Kidney epithelial cell (primary cell): Measurements from ENCODE around the gene CWH43. TPM values are rescaled to one million over a fixed set of nuclear protein-coding genes. Genes with fewer than 3 reads are reported as not detected.
A peak's percentile ranks its signal among the peaks of the same experiment; 100 is the strongest.

Source experiments
- DNase-seq: peaks from one replicate; pipeline ENCODE4 v3.0.0-alpha.2; 2010; ENCODE audit warnings: low read depth
- H3K27me3 ChIP-seq: 2 replicates; pipeline ENCODE4 v1.6.0; 2011; ENCODE audit warnings: low read length; ENCODE audit not compliant: control insufficient read depth, insufficient read depth
- H3K36me3 ChIP-seq: 2 replicates; pipeline ENCODE4 v1.5.1; 2011; ENCODE audit warnings: low read length; ENCODE audit not compliant: control insufficient read depth, insufficient read depth
- H3K4me3 ChIP-seq: 2 replicates; pipeline ENCODE4 v1.5.1; 2011; ENCODE audit warnings: low read depth, mild to moderate bottlenecking, control low read depth, low read length
- total RNA-seq: library from RNA; depleted of rRNA; stranded (reverse); fragments of >200 nt; gene quantifications from 2 replicates; pipeline ENCODE4 v1.2.3, GENCODE V29; 2015
- TF ChIP-seq, protein P1 (sequence below): IDR thresholded peaks from 2 replicates; pipeline ENCODE4 v1.5.1; 2011; ENCODE audit warnings: mild to moderate bottlenecking, moderate library complexity, low read length, control low read depth, inconsistent platforms; ENCODE audit not compliant: insufficient read depth, poor library complexity, severe bottlenecking

The CWH43 gene
- total RNA-seq, 1 donor from 2014 or later = 1.3 TPM

DNA sequence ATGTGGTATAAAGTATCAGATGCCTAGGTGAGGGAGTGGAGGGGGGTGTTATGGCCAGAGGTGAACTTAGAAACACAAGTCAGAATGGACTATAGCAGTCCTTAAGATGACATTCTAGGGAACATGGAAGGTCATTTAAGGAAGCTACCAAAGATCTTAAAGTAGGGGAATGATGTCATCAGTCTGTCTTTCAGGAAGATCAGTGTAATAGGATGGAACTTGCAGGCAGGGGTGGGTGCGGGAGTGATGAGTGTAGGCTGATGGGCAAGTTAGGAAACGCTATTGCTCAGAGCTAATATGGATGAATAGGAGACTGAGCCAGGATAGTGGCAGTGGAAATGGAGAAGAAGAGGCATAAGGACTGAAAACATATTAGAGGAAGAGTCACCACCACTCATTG, 27.5 kb upstream of the CWH43 start:
- DNase-seq = no peak
- H3K27me3 ChIP-seq = no peaks in the 10 kb centered on the region
- TF ChIP-seq, protein P1, sequence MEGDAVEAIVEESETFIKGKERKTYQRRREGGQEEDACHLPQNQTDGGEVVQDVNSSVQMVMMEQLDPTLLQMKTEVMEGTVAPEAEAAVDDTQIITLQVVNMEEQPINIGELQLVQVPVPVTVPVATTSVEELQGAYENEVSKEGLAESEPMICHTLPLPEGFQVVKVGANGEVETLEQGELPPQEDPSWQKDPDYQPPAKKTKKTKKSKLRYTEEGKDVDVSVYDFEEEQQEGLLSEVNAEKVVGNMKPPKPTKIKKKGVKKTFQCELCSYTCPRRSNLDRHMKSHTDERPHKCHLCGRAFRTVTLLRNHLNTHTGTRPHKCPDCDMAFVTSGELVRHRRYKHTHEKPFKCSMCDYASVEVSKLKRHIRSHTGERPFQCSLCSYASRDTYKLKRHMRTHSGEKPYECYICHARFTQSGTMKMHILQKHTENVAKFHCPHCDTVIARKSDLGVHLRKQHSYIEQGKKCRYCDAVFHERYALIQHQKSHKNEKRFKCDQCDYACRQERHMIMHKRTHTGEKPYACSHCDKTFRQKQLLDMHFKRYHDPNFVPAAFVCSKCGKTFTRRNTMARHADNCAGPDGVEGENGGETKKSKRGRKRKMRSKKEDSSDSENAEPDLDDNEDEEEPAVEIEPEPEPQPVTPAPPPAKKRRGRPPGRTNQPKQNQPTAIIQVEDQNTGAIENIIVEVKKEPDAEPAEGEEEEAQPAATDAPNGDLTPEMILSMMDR = no peak
- H3K4me3 ChIP-seq = no peak overlapping the region
- H3K36me3 ChIP-seq = no peaks in the 10 kb centered on the region

DNA sequence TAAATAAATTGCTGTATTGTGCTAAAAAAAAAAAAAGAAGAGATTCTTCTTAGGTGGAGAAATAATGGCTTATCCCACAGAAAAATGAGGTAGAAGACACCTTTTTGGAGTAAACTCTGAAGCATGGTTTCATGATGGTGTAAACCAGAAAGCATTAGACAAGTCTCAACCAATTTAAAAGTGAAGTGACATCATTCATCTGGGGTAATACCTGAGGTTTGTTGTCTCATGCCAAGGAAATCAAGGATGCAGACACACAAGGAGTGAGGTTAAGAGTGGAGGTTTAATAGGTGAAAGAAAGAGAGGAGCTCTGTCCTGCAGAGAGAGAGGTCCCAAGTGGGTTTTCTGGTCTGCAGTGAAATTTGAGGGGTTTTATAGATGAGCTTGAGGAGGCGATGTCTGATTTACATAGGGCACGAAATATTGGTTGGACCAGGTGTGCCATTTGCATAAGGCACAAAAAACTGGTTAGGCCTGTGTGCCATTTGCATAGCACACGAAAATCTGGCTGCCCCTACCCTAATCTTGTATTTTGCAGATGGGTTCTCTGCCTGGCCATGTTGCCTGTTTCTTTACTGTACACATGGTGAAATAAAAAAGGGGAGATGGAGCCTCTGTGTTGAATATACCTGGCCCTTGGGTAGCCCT, 25.0 kb upstream of the CWH43 start:
- no peaks in the 10 kb centered on the region for H3K27me3 ChIP-seq
- no peak for DNase-seq
- H3K36me3 ChIP-seq = no peaks in the 10 kb centered on the region
- no peak overlapping the region for H3K4me3 ChIP-seq
- TF ChIP-seq, protein P1 = no peak

GRCh38 chr4:48962636-48963035, 23.4 kb upstream of the CWH43 start:
- DNase-seq = no peak
- H3K36me3 ChIP-seq = no peaks in the 10 kb centered on the region
- no peaks in the 10 kb centered on the region for H3K27me3 ChIP-seq
- TF ChIP-seq, protein P1 = no peak
- H3K4me3 ChIP-seq = no peak overlapping the region

DNA sequence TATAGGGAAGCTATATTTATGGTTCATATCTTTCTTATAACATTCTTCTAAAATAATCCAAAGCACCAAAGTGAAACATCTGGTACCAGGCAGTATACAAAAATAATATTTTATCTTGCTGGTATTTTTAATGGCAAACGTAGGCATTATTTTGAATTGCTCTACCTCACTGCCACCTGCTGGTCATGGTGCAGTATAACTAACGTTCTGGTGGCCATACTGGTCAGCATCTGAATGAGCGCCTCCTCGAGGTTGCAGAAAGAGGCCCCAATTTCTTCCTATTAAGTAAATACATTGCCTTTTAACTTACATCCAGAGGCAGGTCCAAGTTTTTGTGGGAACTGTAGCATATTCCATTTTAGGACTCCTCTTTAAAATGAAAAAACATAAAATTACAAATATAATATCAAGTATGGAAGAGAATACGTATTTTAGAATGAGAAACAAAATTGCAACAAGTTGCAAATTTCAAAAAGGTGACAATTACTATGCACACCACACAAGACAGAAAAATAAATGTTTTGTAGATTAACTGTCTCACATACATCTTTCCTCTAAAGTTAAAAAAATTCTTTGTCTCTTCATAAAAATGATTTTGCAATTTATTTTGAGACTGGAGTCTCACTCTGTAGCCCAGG, 22.9 kb upstream of the CWH43 start:
- Histone ChIP-seq H3K4me3 (no peak overlapping the region), H3K27me3 (no peaks in the 10 kb centered on the region), H3K36me3 (no peaks in the 10 kb centered on the region)
- TF ChIP-seq, protein P1 = peak; percentile 99
- no peak for DNase-seq

GRCh38 chr4:48967101-48967500, 19.0 kb upstream of the CWH43 start:
- TF ChIP-seq, protein P1 = no peak
- Histone ChIP-seq H3K27me3 (no peaks in the 10 kb centered on the region), H3K36me3 (no peaks in the 10 kb centered on the region), H3K4me3 (no peak overlapping the region)
- DNase-seq = no peak

GRCh38 chr4:48967631-48968030, 18.4 kb upstream of the CWH43 start:
- no peak for DNase-seq
- H3K27me3 ChIP-seq = no peaks in the 10 kb centered on the region
- H3K36me3 ChIP-seq = no peaks in the 10 kb centered on the region
- H3K4me3 ChIP-seq = no peak overlapping the region
- TF ChIP-seq, protein P1 = no peak
